PC-3 (cell line): Measurements from ENCODE around the gene PRLR. TPM values are rescaled to one million over a fixed set of nuclear protein-coding genes. Genes with fewer than 3 reads are reported as not detected.

Source experiments
- ATAC-seq: fragments of 200-7000 bp; cut with Tn5 transposase; 2 replicates; pipeline ENCODE4 v1.9.1; 2020; ENCODE audit warnings: mild to moderate bottlenecking, moderate library complexity
- BruUV-seq: library from RNA; stranded (reverse); fragments of 400-500 nt; replicated peaks from 2 replicates; lab custom pipeline; 2021; lab: Mats Ljungman, UMichigan
- CTCF ChIA-PET: fragments of 300-600 bp; sonication (Branson Sonifier 250); formaldehyde crosslinking; loops from one replicate; lab custom pipeline; 2022; ENCODE audit warnings: antibody characterized with exemption; lab: Charles Lee
- POLR2A ChIA-PET: fragments of 300-600 bp; sonication (Branson Sonifier 250); formaldehyde crosslinking; loops from one replicate; lab custom pipeline; 2022; ENCODE audit warnings: antibody characterized with exemption; ENCODE audit not compliant: unreplicated experiment; lab: Charles Lee
- DNase-seq: peaks from one replicate; pipeline ENCODE4 v3.0.0-alpha.2; 2015
- H2AFZ ChIP-seq: fragments of 300-600 bp; sonication (generic); 2 replicates; pipeline ENCODE4 v1.6.0; 2016; ENCODE audit warnings: antibody characterized with exemption, low read length
- H3F3A ChIP-seq: fragments of 300-600 bp; sonication (generic); one replicate; pipeline ENCODE4 v1.6.0; 2017; ENCODE audit warnings: antibody characterized with exemption, low read length, control low read depth, mild to moderate bottlenecking; ENCODE audit not compliant: unreplicated experiment
- H3K27ac ChIP-seq: fragments of 300-600 bp; sonication (generic); 2 replicates; pipeline ENCODE4 v1.5.1; 2016; ENCODE audit warnings: mild to moderate bottlenecking, low read length
- H3K27me3 ChIP-seq: fragments of 300-600 bp; sonication (generic); 2 replicates; pipeline ENCODE4 v1.6.1; 2016; ENCODE audit warnings: low read length, mixed read lengths
- H3K36me3 ChIP-seq: fragments of 300-600 bp; sonication (generic); 2 replicates; pipeline ENCODE4 v1.6.1; 2016; ENCODE audit warnings: low read depth, mixed run types, low read length, mixed read lengths
- H3K4me1 ChIP-seq: fragments of 300-600 bp; sonication (generic); 2 replicates; pipeline ENCODE4 v1.5.1; 2016; ENCODE audit warnings: low read length; ENCODE audit not compliant: insufficient read depth
- H3K4me2 ChIP-seq: fragments of 300-600 bp; sonication (generic); 2 replicates; pipeline ENCODE4 v1.6.0; 2016; ENCODE audit warnings: low read length
- H3K4me3 ChIP-seq: fragments of 300-600 bp; sonication (generic); 2 replicates; pipeline ENCODE4 v1.5.1; 2016; ENCODE audit warnings: mild to moderate bottlenecking, low read length, mixed read lengths
- H3K79me2 ChIP-seq: fragments of 300-600 bp; sonication (generic); 2 replicates; pipeline ENCODE4 v1.6.1; 2017; ENCODE audit warnings: low read length, mixed read lengths
- H3K9ac ChIP-seq: fragments of 300-600 bp; sonication (generic); 2 replicates; pipeline ENCODE4 v1.6.0; 2016; ENCODE audit warnings: mild to moderate bottlenecking, low read length
- H3K9me2 ChIP-seq: fragments of 300-600 bp; sonication (generic); replicated peaks from 2 replicates; pipeline ENCODE4 v1.6.1; 2016; ENCODE audit warnings: mixed run types, low read length, mixed read lengths
- H3K9me3 ChIP-seq: fragments of 300-600 bp; sonication (generic); 2 replicates; pipeline ENCODE4 v1.6.1; 2016; ENCODE audit warnings: low read length, mixed read lengths
- H4K20me1 ChIP-seq: fragments of 300-600 bp; sonication (generic); 2 replicates; pipeline ENCODE4 v1.6.1; 2016; ENCODE audit warnings: low read length, mixed read lengths
- EZH2 ChIP-seq: fragments of 300-600 bp; sonication (generic); IDR thresholded peaks from one replicate; pipeline ENCODE4 v1.6.1; 2017; ENCODE audit warnings: antibody characterized with exemption, mild to moderate bottlenecking, low read length; ENCODE audit not compliant: unreplicated experiment
- EZH2phosphoT487 ChIP-seq: fragments of 300-600 bp; sonication (generic); IDR thresholded peaks from 2 replicates; pipeline ENCODE4 v1.6.1; 2018; ENCODE audit warnings: mild to moderate bottlenecking, antibody characterized with exemption, low read length, borderline replicate concordance
- intact Hi-C: fragments of 100-400 bp; cut with micrococcal nuclease; formaldehyde crosslinking; loops from 2 replicates; pipeline ENCODE4 v1.9.0; 2023
- total RNA-seq: library from RNA; depleted of rRNA; stranded (reverse); fragments of >200 nt; gene quantifications from 2 replicates; pipeline ENCODE4 v1.2.3, GENCODE V29; 2014
- TF ChIP-seq, protein P1 (sequence below): fragments of 300-600 bp; sonication (generic); conservative IDR thresholded peaks from 2 replicates; pipeline ENCODE4 v1.5.1; 2017; ENCODE audit warnings: antibody characterized with exemption, low read depth, mild to moderate bottlenecking, low read length

PRLR gene
- total RNA-seq, 1 experiment from 2014 or later, result 0.29 TPM

GRCh38 chr5:35117967-35118366, 112.3 kb downstream of the PRLR start:
- no peaks in the 10 kb centered on the region for H3K36me3 ChIP-seq
- H2AFZ ChIP-seq, result peak overlapping the region; percentile 61; the same call in 1 of the 2 replicates
- ChIA-PET CTCF (no interaction called here), POLR2A (no interaction called here)
- H3K9me2 ChIP-seq, result no peaks in the 10 kb centered on the region
- no peaks in the 10 kb centered on the region for H3K79me2 ChIP-seq
- intact Hi-C loops, result no loop called here
- no peak overlapping the region for H3K9ac ChIP-seq
- DNase-seq (peak; percentile 58), ATAC-seq (peak; percentile 45; the same call in 1 of the 2 replicates)
- peak overlapping the region; percentile 44; the same call in 1 of the 2 replicates for H3K4me2 ChIP-seq
- no peaks in the 10 kb centered on the region for H4K20me1 ChIP-seq
- no peaks in the 10 kb centered on the region for H3K9me3 ChIP-seq
- no peak overlapping the region for H3K4me3 ChIP-seq
- no TSS peak for BruUV-seq
- no peaks in the 10 kb centered on the region for H3F3A ChIP-seq
- H3K27me3 ChIP-seq, result no peaks in the 10 kb centered on the region
- TF ChIP-seq, protein P1, sequence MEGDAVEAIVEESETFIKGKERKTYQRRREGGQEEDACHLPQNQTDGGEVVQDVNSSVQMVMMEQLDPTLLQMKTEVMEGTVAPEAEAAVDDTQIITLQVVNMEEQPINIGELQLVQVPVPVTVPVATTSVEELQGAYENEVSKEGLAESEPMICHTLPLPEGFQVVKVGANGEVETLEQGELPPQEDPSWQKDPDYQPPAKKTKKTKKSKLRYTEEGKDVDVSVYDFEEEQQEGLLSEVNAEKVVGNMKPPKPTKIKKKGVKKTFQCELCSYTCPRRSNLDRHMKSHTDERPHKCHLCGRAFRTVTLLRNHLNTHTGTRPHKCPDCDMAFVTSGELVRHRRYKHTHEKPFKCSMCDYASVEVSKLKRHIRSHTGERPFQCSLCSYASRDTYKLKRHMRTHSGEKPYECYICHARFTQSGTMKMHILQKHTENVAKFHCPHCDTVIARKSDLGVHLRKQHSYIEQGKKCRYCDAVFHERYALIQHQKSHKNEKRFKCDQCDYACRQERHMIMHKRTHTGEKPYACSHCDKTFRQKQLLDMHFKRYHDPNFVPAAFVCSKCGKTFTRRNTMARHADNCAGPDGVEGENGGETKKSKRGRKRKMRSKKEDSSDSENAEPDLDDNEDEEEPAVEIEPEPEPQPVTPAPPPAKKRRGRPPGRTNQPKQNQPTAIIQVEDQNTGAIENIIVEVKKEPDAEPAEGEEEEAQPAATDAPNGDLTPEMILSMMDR, result no peak
- TF ChIP-seq EZH2 (no peak), EZH2phosphoT487 (no peak)
- H3K4me1 ChIP-seq, result peaks cover 24% of the 10 kb centered on the region
- 0 out of 2 replicates have a peak overlapping the region, but pooled peaks have one; percentile 3 for H3K27ac ChIP-seq

DNA sequence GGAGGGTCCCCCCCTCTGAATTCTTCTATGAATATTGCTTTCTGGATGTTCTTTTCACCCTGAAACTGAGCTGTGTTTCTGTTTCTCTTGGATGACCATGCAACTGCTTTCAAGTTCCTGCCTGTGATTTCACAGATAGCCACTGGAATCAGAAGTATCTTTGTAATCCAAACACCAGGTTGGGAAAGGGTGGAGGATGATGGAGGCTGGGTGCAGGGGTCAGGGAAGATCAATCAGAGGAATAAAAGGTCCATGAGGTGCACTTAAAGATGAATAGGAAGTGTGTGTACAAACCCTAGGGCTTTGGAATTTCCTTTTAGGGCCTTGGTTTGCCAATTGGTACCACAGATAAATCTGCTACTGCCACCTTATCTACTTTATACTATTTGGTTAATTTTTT, 114.4 kb downstream of the PRLR start:
- Histone ChIP-seq H2AFZ (no peak overlapping the region), H3K9me2 (no peaks in the 10 kb centered on the region), H3K79me2 (no peaks in the 10 kb centered on the region), H3K9ac (no peak overlapping the region), H3K27me3 (0 out of 2 replicates have a peak, but pooled peaks cover under 1% of the 10 kb centered on the region), H3K4me2 (no peak overlapping the region), H3K9me3 (no peaks in the 10 kb centered on the region), H3K4me1 (peaks cover 24% of the 10 kb centered on the region), H3K36me3 (no peaks in the 10 kb centered on the region), H3K27ac (no peak overlapping the region), H3K4me3 (no peak overlapping the region), H3F3A (no peaks in the 10 kb centered on the region), H4K20me1 (no peaks in the 10 kb centered on the region)
- DNase-seq (no peak), ATAC-seq (no peak)
- no TSS peak for BruUV-seq
- ChIA-PET CTCF (no interaction called here), POLR2A (no interaction called here)
- intact Hi-C loops, result no loop called here
- TF ChIP-seq EZH2, result no peak
- no peak for TF ChIP-seq EZH2phosphoT487
- TF ChIP-seq, protein P1, result no peak

DNA sequence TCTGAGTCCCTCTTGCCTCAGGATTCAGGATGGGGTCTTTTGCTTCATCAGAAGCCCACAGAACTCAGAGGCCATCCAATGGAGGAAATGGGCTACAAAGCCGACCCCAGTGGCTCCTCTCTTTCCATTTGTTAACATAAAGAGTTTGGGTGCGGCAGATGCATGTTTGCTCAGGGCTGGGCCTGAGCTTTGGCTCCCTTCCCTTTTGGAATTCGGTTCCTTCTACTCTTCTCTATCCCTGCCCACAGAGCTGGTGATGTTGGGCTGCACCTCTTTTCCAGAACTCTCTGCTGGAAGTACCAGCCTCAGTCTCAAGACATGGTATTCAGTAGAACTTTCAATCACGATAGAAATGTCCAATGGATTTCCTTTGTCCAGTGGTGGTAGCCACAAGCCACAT, 115.6 kb downstream of the PRLR start:
- H3K9me3 ChIP-seq, result no peaks in the 10 kb centered on the region
- BruUV-seq, result no TSS peak
- H4K20me1 ChIP-seq, result no peaks in the 10 kb centered on the region
- no peaks in the 10 kb centered on the region for H3K79me2 ChIP-seq
- no peak overlapping the region for H3K9ac ChIP-seq
- TF ChIP-seq EZH2 (no peak), EZH2phosphoT487 (no peak)
- TF ChIP-seq, protein P1, result no peak
- H3K4me3 ChIP-seq, result no peak overlapping the region
- no peak overlapping the region for H3K27ac ChIP-seq
- no peak overlapping the region for H2AFZ ChIP-seq
- 0 out of 2 replicates have a peak, but pooled peaks cover 6% of the 10 kb centered on the region for H3K27me3 ChIP-seq
- H3K4me2 ChIP-seq, result no peak overlapping the region
- no peaks in the 10 kb centered on the region for H3K36me3 ChIP-seq
- intact Hi-C loops, result no loop called here
- H3K4me1 ChIP-seq, result peaks cover 24% of the 10 kb centered on the region
- CTCF ChIA-PET, result no interaction called here
- no peak for DNase-seq
- no peaks in the 10 kb centered on the region for H3F3A ChIP-seq
- POLR2A ChIA-PET, result no interaction called here
- ATAC-seq, result no peak
- H3K9me2 ChIP-seq, result no peaks in the 10 kb centered on the region
